Endothelial cell (in vitro differentiated cells): ENCODE results near the gene TNFRSF1B. TPM values are rescaled to one million over a fixed set of nuclear protein-coding genes. Genes with fewer than 3 reads are reported as not detected.

Source experiments
- DNase-seq: peaks from one replicate; pipeline ENCODE4 v3.0.0; 2021; ENCODE audit warnings: low spot score
- H3K27ac Mint-ChIP-seq: one replicate; pipeline ENCODE4 v1.8.0; 2021; ENCODE audit warnings: mixed read lengths, inconsistent platforms; ENCODE audit not compliant: unreplicated experiment
- H3K27me3 Mint-ChIP-seq: one replicate; pipeline ENCODE4 v1.8.0; 2021; ENCODE audit warnings: mild to moderate bottlenecking, moderate library complexity, mixed read lengths, inconsistent platforms; ENCODE audit not compliant: unreplicated experiment
- H3K36me3 Mint-ChIP-seq: one replicate; pipeline ENCODE4 v1.8.0; 2021; ENCODE audit warnings: mild to moderate bottlenecking, low read depth, mixed read lengths, inconsistent platforms; ENCODE audit not compliant: unreplicated experiment
- H3K4me1 Mint-ChIP-seq: one replicate; pipeline ENCODE4 v1.8.0; 2021; ENCODE audit warnings: mild to moderate bottlenecking, mixed read lengths, inconsistent platforms; ENCODE audit not compliant: unreplicated experiment
- H3K4me3 Mint-ChIP-seq: one replicate; pipeline ENCODE4 v1.8.0; 2021; ENCODE audit warnings: mild to moderate bottlenecking, mixed read lengths, inconsistent platforms; ENCODE audit not compliant: unreplicated experiment
- H3K9me3 Mint-ChIP-seq: one replicate; pipeline ENCODE4 v1.8.0; 2021; ENCODE audit warnings: mixed read lengths, inconsistent platforms; ENCODE audit not compliant: unreplicated experiment
- CTCF ChIP-seq: fragments of 200-600 bp; sonication (generic); IDR thresholded peaks from one replicate; pipeline ENCODE4 v1.5.0; 2021; ENCODE audit warnings: antibody characterized with exemption; ENCODE audit not compliant: unreplicated experiment
- total RNA-seq: library from RNA; stranded (reverse); fragmentation: NEBNext Ultra II Directional; extraction: Animal tissue kit (Norgen Biotek cat#: 25700); gene quantifications from one replicate; pipeline ENCODE4 v1.2.1, GENCODE V29; 2021; ENCODE audit not compliant: unreplicated experiment

Gene TNFRSF1B
- total RNA-seq, 1 donor from 2014 or later, result 142 TPM

- no peaks in the 10 kb centered on the region for H3K9me3 Mint-ChIP-seq
- H3K36me3 Mint-ChIP-seq, result no peaks in the 10 kb centered on the region
- peak overlapping the region; percentile 96 for H3K27ac Mint-ChIP-seq
Observed at GRCh38 chr1:12145616-12146342, 21.0 kb upstream of the TNFRSF1B start.

GRCh38 chr1:12146343-12147112 lies 20.3 kb upstream of the TNFRSF1B start:
- TF ChIP-seq CTCF, result no peak
- Mint-ChIP-seq H3K4me1 (peaks cover 66% of the 10 kb centered on the region), H3K27ac (peak overlapping the region; percentile 96), H3K27me3 (peaks cover 14% of the 10 kb centered on the region), H3K4me3 (peak overlapping the region; percentile 31), H3K9me3 (no peaks in the 10 kb centered on the region), H3K36me3 (no peaks in the 10 kb centered on the region)
- peak; percentile 35 for DNase-seq

More at GRCh38 chr1:12145616-12146342, 21.0 kb upstream of the TNFRSF1B start:
- Mint-ChIP-seq H3K27me3 (peaks cover 14% of the 10 kb centered on the region), H3K4me1 (peaks cover 61% of the 10 kb centered on the region), H3K4me3 (no peak overlapping the region)
- DNase-seq, result no peak
- TF ChIP-seq CTCF, result no peak

GRCh38 chr1:12147201-12147701 lies 19.5 kb upstream of the TNFRSF1B start:
- H3K4me3 Mint-ChIP-seq, result no peak overlapping the region
- H3K36me3 Mint-ChIP-seq, result peaks cover 4% of the 10 kb centered on the region
- peaks cover 17% of the 10 kb centered on the region for H3K27me3 Mint-ChIP-seq
- peaks cover 72% of the 10 kb centered on the region for H3K4me1 Mint-ChIP-seq
- DNase-seq, result peak; percentile 38
- no peaks in the 10 kb centered on the region for H3K9me3 Mint-ChIP-seq
- no peak for TF ChIP-seq CTCF
- H3K27ac Mint-ChIP-seq, result peak overlapping the region; percentile 96

GRCh38 chr1:12148160-12148957 lies 18.4 kb upstream of the TNFRSF1B start:
- TF ChIP-seq CTCF, result no peak
- Mint-ChIP-seq H3K4me1 (peaks cover 77% of the 10 kb centered on the region), H3K4me3 (no peak overlapping the region), H3K36me3 (peaks cover 4% of the 10 kb centered on the region), H3K9me3 (no peaks in the 10 kb centered on the region), H3K27me3 (peaks cover 17% of the 10 kb centered on the region), H3K27ac (peak overlapping the region; percentile 96)
- DNase-seq, result no peak
